Endothelial cell of umbilical vein (primary cell): ENCODE data around the gene C10orf71.

Experiments used
- CTCF ChIP-seq, 2 donors: IDR thresholded peaks; 1 replicate in 1 of 2; 2 replicates in 1 of 2; pipeline ENCODE4 v1.5.1; 2011; ENCODE audit warnings: low read length in 2 of 2, mild to moderate bottlenecking in 2 of 2, moderate library complexity in 2 of 2, control low read depth in 1 of 2, inconsistent platforms in 1 of 2, low read depth in 1 of 2; ENCODE audit not compliant: insufficient read depth in 1 of 2; ENCODE audit errors: extremely low read depth in 1 of 2
- POLR2AphosphoS5 ChIP-seq: IDR thresholded peaks from 2 replicates; pipeline ENCODE4 v1.6.1; 2012; ENCODE audit warnings: low read depth, mild to moderate bottlenecking, control low read depth, low read length, moderate library complexity; ENCODE audit not compliant: insufficient read depth

GRCh38 chr10:49366460-49366859 is 67.5 kb downstream of the C10orf71 start:
- TF ChIP-seq CTCF (IDR thresholded peaks at IDR 0.05; ENCODE audit: extremely low read depth in 1 of 2, insufficient read depth in 1 of 2, low read depth in 1 of 2, low read length in 2 of 2) (no peak), POLR2AphosphoS5 (no peak)
